WI38 (cell line): ENCODE results near the gene ADGB.
A peak's percentile ranks its signal among the peaks of the same experiment; 100 is the strongest.
"Not testable (repeated sequence)": the region's sequence is repeated elsewhere in the genome, so short reads cannot be mapped to it uniquely, and the experiment has no call there.

Experiments used
- H3K4me3 ChIP-seq: 2 replicates; pipeline ENCODE4 v1.5.1; 2011; ENCODE audit warnings: low read depth, mild to moderate bottlenecking, control low read depth, low read length
- TF ChIP-seq, protein P1 (sequence below): IDR thresholded peaks from 2 replicates; pipeline ENCODE4 v1.5.1; 2012; ENCODE audit warnings: low read depth, mild to moderate bottlenecking, control low read depth, low read length

Gene ADGB

DNA sequence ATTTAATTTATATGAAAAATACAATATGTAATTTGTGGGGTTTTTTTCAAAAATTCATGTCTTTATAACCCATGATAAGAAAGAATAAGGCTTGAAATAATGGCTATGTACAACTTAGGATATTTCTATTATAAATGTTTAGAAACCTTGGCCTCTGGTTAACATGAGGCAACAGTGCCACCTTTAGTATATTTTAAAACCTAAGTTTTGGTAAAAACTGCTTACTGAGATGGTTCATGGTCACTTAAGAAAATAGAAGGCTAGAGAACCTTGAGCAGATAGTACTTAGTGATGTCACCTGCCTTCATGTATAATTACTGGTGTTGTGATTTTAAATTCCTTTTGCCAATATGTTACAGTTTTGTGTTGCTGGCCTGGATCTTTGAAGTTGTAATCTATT lies 176.4 kb downstream of the ADGB start:
- TF ChIP-seq, protein P1, sequence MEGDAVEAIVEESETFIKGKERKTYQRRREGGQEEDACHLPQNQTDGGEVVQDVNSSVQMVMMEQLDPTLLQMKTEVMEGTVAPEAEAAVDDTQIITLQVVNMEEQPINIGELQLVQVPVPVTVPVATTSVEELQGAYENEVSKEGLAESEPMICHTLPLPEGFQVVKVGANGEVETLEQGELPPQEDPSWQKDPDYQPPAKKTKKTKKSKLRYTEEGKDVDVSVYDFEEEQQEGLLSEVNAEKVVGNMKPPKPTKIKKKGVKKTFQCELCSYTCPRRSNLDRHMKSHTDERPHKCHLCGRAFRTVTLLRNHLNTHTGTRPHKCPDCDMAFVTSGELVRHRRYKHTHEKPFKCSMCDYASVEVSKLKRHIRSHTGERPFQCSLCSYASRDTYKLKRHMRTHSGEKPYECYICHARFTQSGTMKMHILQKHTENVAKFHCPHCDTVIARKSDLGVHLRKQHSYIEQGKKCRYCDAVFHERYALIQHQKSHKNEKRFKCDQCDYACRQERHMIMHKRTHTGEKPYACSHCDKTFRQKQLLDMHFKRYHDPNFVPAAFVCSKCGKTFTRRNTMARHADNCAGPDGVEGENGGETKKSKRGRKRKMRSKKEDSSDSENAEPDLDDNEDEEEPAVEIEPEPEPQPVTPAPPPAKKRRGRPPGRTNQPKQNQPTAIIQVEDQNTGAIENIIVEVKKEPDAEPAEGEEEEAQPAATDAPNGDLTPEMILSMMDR = no peak
- H3K4me3 ChIP-seq = no peak overlapping the region

DNA sequence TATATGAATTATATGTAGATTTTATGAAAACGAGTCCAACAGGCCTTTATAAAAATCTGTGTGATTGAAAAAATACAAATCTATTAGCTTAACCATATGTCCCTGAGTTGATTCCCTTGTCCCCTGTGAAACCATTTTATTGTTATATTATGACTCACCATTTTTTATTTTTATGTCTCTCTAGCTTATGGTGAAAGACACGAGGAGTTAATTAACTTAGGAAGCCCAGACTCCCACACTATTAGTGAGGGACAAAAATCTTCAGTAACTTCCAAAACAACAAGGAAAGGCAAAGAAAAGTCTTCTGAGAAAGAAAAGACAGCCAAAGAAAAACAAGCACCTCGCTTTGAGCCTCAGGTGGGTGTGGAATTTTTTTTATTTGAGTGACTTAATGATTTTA lies 183.1 kb downstream of the ADGB start:
- no peak overlapping the region for H3K4me3 ChIP-seq
- TF ChIP-seq, protein P1 = no peak

DNA sequence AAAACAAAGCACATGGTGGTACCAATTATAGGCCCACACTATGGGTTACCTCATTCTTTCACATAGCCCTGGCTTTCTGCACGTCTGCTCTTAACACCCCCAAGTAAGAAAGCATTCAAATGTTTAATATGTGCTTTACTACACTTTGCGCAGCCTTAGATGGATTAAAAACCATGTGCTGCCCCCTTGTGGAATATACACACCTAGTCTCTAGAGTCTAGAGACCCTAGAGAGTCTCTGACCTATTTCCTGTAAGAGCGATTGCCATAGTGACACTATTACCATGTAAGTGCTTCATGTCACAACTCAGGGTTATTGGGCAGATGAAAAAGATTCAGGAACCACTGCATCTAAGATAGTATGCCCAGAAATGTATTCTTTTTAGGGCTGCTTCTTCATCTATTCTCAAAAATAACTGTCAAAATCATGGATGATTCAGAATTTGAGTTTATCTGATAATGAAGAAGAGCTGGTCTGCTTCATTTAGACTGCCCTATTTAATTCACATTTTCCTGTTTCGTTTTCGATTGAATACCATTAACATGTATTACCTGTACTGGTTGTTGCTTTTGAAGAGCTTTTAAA lies 186.3 kb downstream of the ADGB start:
- no peak overlapping the region for H3K4me3 ChIP-seq
- TF ChIP-seq, protein P1 = peak; percentile 52

DNA sequence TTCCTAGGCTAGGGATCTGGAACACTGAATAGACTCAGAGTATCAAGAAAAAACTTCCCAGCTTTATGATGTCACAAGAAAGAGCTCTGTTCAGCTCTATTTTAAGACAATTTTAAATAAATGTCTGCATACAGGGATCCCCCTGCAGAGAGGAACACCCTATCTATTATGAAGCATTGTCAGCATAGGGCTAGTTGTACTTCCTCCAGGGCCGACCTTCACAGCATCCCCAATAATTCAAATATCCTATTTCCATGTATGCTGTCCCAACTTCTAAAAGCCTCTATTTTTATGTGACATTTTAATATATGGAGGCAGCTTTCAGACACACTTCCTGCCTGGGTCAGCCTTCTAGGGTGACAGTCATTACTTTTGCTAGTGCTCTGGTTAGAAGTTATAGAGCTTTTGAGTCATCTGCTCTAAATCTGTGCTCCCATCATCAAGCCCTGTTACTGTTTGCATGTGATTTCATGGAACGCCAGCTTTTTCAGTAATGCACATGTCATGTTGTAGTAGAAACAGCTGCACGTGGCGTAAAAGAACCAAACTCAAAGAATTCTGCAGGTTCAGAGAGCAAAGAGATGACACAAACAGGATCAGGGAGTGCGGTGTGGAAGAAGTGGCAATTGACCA lies 189.2 kb downstream of the ADGB start:
- TF ChIP-seq, protein P1 = no peak
- no peak overlapping the region for H3K4me3 ChIP-seq

DNA sequence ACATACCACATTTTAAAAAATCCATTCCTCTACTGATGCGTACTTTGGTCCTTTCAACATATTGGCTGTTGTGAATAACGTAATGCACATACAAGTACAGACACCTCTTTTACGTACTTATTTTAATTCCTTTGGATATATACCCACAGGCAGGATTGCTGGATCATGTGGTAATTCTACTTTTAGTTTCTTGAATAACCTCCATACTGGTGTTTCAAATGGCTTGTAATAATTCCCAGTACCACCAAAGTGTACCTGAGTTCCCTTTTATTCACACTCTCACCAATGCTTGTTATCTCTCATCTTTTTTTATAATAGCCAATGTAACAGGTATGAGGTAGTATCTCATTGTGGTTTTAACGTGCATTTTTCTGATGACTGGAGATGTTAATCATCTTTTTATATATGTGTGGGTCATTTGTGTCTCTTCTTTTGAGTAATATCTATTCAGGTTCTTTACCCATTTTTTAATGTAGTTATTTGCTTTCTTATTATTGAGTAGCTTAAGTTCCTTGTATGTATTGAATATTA lies 191.9 kb downstream of the ADGB start:
- TF ChIP-seq, protein P1 = no peak

DNA sequence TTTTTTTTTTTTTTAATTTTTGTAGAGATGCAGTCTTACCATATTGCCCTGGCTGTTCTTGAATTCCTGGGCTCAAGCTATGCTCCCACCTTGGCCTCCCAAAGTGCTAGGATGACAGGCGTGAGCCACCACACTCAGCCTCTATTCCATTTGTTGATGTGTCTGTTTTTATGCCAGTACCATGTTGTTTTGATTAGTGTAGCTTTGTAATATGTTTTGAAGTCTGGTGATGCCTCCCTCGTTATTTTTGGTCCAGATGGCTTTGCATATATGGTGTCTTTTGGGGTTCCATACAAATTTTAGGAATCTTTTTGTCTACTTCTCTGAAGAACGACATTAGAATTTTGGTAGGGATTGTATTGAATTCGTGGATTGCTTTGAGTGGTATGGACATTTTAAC lies 193.2 kb downstream of the ADGB start:
- TF ChIP-seq, protein P1 = no peak
- H3K4me3 ChIP-seq = no peak overlapping the region

More for the DNA sequence above, 191.9 kb downstream of the ADGB start:
- H3K4me3 ChIP-seq = no peak overlapping the region

DNA sequence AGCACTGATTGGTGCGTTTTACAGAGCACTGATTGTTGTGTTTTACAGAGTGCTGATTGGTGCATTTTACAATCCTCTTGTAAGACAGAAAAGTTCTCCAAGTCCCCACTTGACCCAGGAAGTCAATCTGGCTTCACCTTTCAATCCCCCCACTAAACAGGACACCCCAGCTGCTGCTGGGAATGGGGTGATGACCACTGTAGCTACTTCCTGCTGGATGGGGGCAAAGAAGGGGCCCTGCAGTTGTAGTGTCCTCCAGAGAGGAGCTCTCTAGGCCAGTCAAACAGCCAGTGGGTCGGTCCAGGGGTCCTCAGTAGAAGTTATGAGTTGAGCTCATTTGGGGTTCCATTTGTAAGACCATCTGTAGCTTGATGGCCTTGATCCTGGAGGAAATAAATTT lies 194.4 kb downstream of the ADGB start:
- not testable (repeated sequence) for H3K4me3 ChIP-seq
